T-helper 17 cell (primary cell): ENCODE measurements around the gene ZNF497. TPM values are rescaled to one million over a fixed set of nuclear protein-coding genes. Genes with fewer than 3 reads are reported as not detected.
"Not testable (repeated sequence)": the region's sequence is repeated elsewhere in the genome, so short reads cannot be mapped to it uniquely, and the experiment has no call there.

Source experiments
- ATAC-seq: fragments of 150-1000 bp; cut with Tn5 transposase; 2 replicates; pipeline ENCODE4 v1.10.0; 2021; ENCODE audit warnings: mild to moderate bottlenecking, moderate library complexity
- DNase-seq, 3 donors: peaks; one replicate each; pipeline versions ENCODE4 v3.0.0 to v3.0.0-alpha.2; 2020 to 2021
- H3K9me3 ChIP-seq: one replicate; pipeline ENCODE4 v1.7.0; 2013; ENCODE audit warnings: low read length, mild to moderate bottlenecking; ENCODE audit not compliant: control insufficient read depth, poor library complexity, severe bottlenecking
- H3K27ac Mint-ChIP-seq: one replicate; pipeline ENCODE4 v1.8.0; 2022; ENCODE audit warnings: mild to moderate bottlenecking, moderate library complexity, mixed read lengths
- H3K27me3 Mint-ChIP-seq: one replicate; pipeline ENCODE4 v1.8.0; 2022; ENCODE audit warnings: mixed read lengths
- H3K36me3 Mint-ChIP-seq: one replicate; pipeline ENCODE4 v1.8.0; 2022; ENCODE audit warnings: low read depth, mixed read lengths
- H3K4me1 Mint-ChIP-seq: one replicate; pipeline ENCODE4 v1.8.0; 2022; ENCODE audit warnings: mild to moderate bottlenecking, mixed read lengths
- H3K4me3 Mint-ChIP-seq: one replicate; pipeline ENCODE4 v1.8.0; 2022; ENCODE audit warnings: mild to moderate bottlenecking, moderate library complexity, mixed read lengths
- total RNA-seq, 4 donors: library from RNA in 2 of 4; stranded (reverse) in 2 of 4; gene quantifications; one replicate each; pipeline ENCODE4 v1.2.3 and lab custom pipeline; 2022 to 2026

Gene ZNF497
- total RNA-seq, 2 donors from 2014 or later, result 0.55 to 1.6 TPM

DNA sequence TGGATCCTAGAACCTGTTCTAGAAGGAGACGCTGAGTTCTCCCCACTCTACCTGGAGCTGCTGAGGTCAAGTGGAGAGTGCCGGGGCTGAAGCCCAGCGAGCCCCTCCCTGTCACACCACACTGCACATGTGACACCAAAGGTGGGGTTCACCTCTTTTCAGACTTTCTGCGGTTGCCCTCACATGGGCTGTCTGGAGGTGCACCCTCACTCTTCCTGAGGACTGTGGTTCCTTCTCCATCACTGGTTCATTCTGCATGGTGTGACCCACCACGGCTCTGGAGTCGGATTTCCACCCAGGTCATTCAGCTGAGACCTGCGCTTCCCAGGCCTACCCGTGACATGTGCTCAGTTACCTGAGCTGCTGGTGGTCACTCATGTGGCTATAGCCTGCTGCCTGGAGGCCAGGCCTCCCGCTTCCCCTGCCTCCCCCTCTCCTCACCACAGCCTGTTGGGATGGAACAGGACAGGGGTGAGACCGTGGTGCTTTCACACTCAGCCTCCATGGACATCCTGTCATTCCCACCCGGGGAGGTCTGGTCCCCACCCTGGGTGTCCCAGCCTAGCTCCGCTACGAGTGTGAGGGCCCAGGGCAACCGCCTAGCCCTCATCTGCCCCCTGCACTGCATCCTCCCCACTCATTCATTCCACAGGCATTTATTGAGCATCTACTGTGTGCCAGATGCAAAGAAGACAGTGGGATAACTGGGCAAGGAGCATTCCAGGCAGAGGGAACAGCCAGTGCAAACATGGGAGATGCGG lies 8.7 kb downstream of the ZNF497 start:
- Mint-ChIP-seq H3K27me3 (no peaks in the 10 kb centered on the region), H3K4me3 (no peak overlapping the region), H3K27ac (no peak overlapping the region), H3K36me3 (peaks cover 4% of the 10 kb centered on the region), H3K4me1 (peaks cover 6% of the 10 kb centered on the region)
- no peak for ATAC-seq
- no peaks in the 10 kb centered on the region for H3K9me3 ChIP-seq
- no peak for DNase-seq

DNA sequence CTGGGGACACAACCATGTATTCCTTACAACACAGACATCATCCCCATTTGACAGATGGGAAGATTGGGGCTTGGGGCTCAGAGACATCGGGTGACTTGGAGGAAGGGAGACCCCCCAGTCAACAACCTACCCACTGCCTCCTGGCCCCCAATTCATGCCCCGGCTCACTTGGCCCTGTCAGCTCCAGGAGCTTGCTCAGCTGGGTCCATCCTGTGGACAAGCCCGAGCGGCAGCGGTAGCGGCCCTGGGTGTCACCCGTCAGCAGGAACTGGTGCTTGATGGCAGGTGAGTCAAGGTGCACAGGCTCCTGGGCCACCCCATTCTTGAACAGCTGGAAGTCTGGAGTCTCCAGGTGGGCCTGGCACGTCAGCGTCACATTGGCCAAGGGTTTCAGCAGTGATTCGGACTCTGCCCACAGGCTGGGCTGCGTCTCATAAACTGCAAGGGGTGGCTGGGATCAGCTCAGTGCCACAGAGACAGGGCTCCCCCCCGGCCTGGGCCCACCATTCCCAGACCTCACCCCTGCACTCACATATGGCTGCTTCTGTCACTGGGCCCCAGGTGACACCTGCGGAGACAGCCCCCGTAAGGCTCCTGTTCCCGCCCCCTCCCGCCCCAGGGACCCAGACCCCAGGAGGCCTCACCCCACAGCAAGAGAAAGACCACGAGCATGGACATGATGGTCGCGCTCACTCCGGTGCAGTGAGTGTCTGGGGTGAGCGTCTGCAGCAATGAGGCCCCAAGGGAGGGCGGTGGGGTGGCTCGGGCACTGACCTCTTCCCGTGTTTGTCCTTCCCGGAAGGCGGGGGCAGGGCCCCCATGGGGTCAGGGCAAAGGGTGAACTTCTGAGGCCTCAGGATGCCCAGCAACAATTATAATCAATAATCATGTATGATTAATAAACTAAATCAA lies 9.5 kb downstream of the ZNF497 start, which contains the start of gene A1BG:
A1BG (minus strand) TSS at position 733 of the 912 bp plus-strand sequence; CDS start at position 678, 55 bp downstream.
- Mint-ChIP-seq H3K27ac (no peak within 1 kb of the TSS), H3K27me3 (no peaks in the 10 kb centered on the region), H3K4me1 (peaks cover 6% of the 10 kb centered on the region), H3K4me3 (no peak within 1 kb of the TSS), H3K36me3 (peaks cover 4% of the 10 kb centered on the region)
- no peak for ATAC-seq
- no peak for DNase-seq
- H3K9me3 ChIP-seq, result no peaks in the 10 kb centered on the region

DNA sequence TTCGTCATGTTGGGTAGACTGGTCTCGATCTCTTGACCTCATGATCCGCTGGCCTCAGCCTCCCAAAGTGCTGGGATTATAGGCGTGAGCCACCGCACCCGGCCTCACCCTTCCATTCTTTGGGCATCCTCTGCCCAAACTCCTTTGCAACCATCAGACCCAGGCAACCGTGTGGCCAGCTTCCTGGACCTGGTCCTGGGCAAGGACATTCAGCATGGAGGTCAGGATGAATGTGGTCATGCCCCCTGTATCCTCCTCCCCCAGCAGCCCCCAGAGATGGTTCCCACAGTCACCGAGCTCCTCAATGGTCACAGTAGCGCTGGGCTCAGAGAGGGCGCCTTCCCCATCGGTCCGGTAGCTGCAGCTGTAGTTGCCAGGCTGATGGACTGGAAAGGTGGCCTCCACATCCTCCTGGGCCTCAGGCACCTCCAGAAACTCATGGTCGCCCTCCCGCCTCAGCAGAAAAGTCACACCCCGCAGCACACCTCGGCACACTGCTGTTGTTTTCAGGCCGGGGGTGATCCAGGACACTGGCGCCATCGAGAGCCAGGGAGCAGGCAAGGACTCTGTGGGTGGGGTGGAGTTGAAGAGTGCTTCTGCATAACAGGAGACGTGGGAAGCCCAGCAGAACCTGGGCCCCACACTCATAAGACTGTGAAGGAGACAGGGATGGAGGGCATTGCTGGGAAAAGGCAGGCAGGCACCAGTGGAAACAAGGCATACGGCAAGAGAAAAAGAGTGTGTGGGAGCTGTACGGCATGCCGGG lies 10.4 kb downstream of the ZNF497 start:
- Mint-ChIP-seq H3K4me3 (no peak overlapping the region), H3K27ac (no peak overlapping the region), H3K27me3 (no peaks in the 10 kb centered on the region), H3K4me1 (peaks cover 6% of the 10 kb centered on the region), H3K36me3 (peaks cover 4% of the 10 kb centered on the region)
- DNase-seq (no peak), ATAC-seq (no peak)
- no peaks in the 10 kb centered on the region for H3K9me3 ChIP-seq

DNA sequence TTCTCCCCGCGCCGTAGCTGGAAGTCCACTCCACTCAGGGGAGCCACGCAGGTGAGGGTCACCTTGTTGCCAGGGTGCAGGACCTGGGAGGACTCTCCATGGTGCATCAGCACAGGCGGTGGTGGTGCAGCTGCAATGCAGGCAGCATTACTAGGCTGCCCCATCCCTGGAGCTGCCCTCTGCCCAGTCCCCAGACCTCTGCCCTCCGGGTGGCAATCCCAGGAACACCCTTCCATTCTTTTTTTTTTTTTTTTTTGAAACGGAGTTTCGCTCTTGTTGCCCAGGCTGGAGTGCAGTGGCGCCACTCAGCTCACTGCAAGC lies 11.0 kb downstream of the ZNF497 start:
- Mint-ChIP-seq H3K27ac (no peak overlapping the region), H3K36me3 (peaks cover 4% of the 10 kb centered on the region), H3K4me3 (no peak overlapping the region), H3K4me1 (peaks cover 9% of the 10 kb centered on the region), H3K27me3 (no peaks in the 10 kb centered on the region)
- DNase-seq (no peak), ATAC-seq (no peak)
- H3K9me3 ChIP-seq, result no peaks in the 10 kb centered on the region

DNA sequence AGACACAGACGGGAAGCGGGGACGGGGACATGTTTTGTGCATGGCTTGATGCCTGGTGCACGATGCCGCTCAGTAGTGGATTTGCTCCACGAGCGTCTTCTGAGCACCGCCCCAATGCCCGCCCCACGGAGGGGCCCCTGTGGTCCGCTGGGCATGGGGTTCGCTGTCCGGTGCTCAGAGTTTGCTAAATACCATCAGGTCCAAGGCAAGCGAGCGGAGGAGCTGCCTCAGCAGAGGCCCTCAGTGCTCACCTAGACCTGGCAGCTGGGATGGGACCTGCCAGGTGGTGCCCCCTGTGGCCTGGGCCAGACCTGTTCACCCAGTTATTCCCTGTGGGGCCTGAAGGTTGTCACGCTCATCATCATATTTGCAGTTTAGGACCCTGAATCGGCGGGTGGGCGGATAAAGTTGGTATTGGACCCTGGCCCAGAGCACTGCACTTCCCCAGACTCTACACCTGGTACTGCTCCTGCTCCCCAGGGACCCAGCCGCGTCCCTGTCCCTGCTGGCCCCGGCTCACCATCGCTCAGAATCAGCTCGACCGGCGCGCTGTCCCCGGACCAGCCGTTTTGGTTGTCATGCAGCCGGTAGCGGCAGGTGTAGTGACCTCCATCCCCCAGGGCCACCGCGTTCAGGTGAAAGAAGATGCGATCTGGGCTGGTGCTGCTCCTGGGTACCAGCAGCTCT lies 11.5 kb downstream of the ZNF497 start:
- no peaks in the 10 kb centered on the region for H3K27me3 Mint-ChIP-seq

DNA sequence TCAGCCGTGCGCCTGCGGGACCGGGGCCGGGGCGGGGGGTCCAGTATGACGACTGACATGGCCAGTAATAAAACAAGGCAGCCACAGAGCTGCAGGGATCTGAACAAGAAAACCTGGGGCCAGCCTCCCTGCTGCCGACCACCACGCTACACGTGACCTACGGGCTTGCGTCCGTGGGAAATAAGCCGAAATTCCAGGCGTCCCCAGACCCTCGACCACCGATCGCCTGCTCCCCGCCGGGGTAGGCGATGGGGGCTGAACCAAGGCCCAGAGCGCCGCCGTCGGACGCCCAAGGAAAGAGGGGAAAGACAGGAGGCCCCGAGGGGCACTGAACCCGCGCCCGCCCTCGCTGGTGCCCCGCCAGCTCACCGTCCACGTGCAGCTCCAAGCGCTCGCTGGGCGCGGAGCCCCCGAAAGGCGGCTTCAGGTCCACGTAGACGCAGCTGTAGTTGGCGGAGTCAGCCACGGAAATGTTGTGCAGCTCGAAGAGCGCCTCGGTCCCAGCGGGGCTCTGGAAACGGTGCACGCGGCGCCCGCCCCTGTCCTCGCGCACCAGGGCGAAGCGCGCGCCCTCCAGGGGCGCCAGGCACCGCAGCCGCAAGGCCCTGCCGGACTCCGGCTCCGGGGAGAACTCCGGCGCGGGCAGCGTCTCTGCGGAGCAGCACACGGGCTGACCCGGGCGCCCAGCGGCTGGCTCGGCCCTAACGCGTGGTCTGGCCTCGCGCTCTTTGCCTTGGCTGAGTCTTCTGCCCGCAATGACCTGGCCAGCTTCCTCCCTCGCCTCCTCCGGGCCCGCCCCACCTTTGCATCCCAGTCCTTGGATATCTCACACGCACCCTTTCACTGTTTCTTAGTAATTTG lies 12.3 kb downstream of the ZNF497 start:
- Mint-ChIP-seq H3K4me3 (peak overlapping the region; percentile 53), H3K36me3 (peaks cover 4% of the 10 kb centered on the region), H3K27me3 (no peaks in the 10 kb centered on the region), H3K4me1 (peaks cover 15% of the 10 kb centered on the region), H3K27ac (no peak overlapping the region)
- DNase-seq (no peak), ATAC-seq (no peak)
- no peaks in the 10 kb centered on the region for H3K9me3 ChIP-seq

More for the DNA sequence above, 11.5 kb downstream of the ZNF497 start:
- Mint-ChIP-seq H3K36me3 (peaks cover 4% of the 10 kb centered on the region), H3K4me3 (no peak overlapping the region), H3K27ac (no peak overlapping the region), H3K4me1 (peaks cover 9% of the 10 kb centered on the region)
- H3K9me3 ChIP-seq, result no peaks in the 10 kb centered on the region
- no peak for DNase-seq
- ATAC-seq, result no peak

DNA sequence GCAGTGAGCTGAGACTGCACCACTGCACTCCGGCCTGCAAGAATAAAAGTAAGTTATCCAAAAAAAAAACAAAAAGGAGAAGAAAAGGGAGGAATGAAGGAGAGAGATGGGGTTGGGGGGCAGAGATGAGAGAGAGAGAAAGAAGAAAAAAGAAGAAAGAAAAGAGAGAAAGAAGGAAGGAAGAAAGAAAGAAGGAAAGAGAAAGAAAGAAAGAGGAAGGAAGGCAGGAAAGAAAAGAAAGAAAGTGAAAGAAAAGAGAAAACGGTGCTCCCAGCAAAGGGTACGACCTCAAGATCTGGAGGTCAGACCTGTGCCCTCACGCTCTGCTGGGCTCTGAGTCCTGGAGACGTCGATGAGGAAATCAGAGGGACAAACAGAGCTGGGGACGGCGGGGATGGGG lies 13.0 kb downstream of the ZNF497 start:
- Mint-ChIP-seq H3K4me1 (peaks cover 15% of the 10 kb centered on the region), H3K4me3 (peak overlapping the region; percentile 53), H3K27ac (no peak overlapping the region), H3K27me3 (no peaks in the 10 kb centered on the region), H3K36me3 (peaks cover 4% of the 10 kb centered on the region)
- H3K9me3 ChIP-seq, result no peaks in the 10 kb centered on the region
- DNase-seq (no peak), ATAC-seq (no peak)

DNA sequence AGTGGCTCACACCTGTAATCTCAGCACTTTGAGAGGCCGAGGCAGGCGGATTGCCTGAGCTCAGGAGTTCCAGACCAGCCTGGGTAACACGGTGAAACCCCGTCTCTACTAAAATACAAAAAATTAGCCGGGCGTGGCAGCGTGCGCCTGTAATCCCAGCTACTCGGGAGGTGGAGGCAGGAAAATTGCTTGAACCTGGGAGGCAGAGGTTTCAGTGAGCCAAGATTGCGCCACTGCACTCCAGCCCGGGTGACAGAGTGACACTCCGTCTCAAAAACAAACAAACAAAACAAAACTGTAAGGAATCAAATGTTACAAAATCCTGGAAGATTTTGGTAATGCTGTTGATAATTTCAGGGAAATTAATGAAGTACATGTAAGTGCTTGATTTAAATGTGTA lies 14.5 kb downstream of the ZNF497 start:
- peak overlapping the region; percentile 91 for H3K4me3 Mint-ChIP-seq
- DNase-seq, H3K9me3 ChIP-seq, H3K27me3 Mint-ChIP-seq, H3K36me3 Mint-ChIP-seq: not testable (repeated sequence)
- H3K4me1 Mint-ChIP-seq, result peaks cover 15% of the 10 kb centered on the region
- ATAC-seq, result peak; percentile 12
- H3K27ac Mint-ChIP-seq, result peak overlapping the region; percentile 85

DNA sequence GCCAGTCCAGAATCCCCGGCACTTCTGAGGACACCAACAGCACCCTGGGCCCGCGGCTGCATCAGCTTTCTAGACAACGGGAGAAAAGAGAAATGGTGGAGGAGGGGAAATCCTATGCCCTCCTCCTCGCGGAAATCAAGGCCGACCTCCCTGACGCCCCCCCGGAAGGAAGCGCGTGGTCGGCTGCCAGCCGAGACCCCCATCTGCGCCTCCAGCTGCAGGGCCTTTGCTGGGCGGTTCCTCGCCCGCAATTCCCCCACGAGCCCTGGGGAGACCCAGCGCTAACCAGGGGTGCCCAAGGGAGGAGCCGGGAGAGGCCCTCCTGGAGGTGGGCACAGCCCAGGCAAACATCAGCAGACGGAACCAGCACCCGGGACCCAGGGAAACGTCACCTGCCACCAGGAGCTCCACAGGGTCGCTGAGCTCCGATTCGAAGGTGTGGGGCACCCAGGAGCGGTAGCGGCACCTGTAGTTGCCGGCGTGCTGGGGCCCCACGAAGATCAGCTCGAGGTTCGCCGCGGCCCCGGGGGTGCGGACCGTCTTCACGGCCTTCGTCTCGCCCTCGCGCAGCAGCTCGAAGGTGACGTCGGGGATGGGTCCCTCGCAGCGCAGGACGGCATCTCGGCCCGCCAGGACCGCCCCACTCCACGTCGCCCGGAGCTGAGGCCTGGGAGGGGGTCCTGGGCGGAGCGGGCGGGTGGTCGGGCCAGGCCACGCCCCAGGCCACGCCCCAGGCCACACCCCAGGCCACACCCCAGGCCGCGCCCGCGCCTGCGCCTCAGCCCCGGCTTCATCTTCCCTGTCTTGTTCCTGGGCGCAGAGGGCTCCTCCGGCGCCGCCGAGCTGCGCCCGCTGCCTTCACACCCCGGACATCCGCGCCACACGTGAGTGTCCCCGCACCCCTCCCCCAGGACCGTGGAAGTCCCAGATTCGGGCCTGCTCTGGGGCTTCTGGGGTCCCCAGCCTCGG lies 15.3 kb downstream of the ZNF497 start:
- Mint-ChIP-seq H3K36me3 (peaks cover 6% of the 10 kb centered on the region), H3K4me3 (peak overlapping the region; percentile 91), H3K4me1 (peaks cover 15% of the 10 kb centered on the region), H3K27me3 (no peaks in the 10 kb centered on the region), H3K27ac (peak overlapping the region; percentile 85)
- H3K9me3 ChIP-seq, result no peaks in the 10 kb centered on the region
- peak; percentile 56 to 63 (median 63) for DNase-seq
- ATAC-seq, result peak; percentile 94

DNA sequence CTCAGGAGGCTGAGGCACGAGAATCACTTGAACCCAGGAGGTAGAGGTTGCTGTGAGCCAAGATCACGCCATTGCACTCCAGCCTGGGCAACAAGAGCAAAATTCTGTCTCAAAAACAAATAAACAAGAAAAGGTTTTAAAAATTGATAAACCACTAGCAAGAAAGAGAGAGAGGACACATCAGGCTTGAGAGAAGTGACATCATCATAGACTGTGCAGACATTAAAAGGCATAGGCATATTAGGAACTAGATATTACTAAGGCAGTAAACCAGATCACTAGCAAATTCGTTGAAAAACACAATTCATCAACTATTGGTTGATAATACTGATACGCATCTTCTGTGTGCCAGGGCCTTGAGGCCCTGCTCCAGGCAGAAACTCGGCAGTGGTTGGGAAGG lies 17.0 kb downstream of the ZNF497 start:
- H3K27ac Mint-ChIP-seq, result peak overlapping the region; percentile 39

DNA sequence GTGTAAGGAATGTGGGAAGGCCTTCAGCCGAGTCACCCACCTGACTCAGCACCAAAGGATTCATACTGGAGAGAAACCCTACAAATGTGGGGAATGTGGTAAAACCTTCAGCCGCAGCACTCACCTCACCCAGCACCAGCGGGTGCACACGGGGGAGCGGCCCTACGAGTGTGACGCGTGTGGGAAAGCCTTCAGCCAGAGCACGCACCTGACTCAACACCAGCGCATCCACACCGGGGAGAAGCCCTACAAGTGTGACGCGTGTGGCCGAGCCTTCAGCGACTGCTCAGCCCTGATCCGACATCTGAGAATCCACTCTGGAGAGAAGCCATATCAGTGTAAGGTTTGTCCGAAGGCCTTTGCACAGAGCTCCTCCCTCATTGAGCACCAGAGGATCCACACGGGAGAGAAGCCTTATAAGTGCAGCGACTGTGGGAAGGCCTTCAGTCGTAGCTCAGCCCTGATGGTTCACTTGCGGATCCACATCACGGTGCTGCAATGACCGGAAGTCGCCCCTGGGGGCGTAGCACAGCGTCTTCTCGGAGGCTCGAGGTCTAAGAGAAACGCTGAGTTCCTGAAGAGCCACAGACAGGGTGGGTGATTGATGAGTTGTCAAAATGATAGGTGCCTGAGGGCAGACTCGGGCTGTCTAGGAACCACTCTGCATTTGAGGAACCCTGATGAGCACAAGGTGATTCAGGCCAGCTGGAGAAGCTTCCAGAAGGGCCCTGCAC lies 23.6 kb downstream of the ZNF497 start:
- DNase-seq (no peak), ATAC-seq (no peak)
- Mint-ChIP-seq H3K27ac (no peak overlapping the region), H3K4me1 (peaks cover 4% of the 10 kb centered on the region), H3K4me3 (no peak overlapping the region), H3K27me3 (no peaks in the 10 kb centered on the region), H3K36me3 (peaks cover 9% of the 10 kb centered on the region)
- H3K9me3 ChIP-seq, result no peaks in the 10 kb centered on the region

More for the DNA sequence above, 17.0 kb downstream of the ZNF497 start:
- no peak for DNase-seq
- Mint-ChIP-seq H3K4me3 (peak overlapping the region; percentile 91), H3K4me1 (peaks cover 15% of the 10 kb centered on the region), H3K36me3 (peaks cover 10% of the 10 kb centered on the region), H3K27me3 (no peaks in the 10 kb centered on the region)
- H3K9me3 ChIP-seq, result no peaks in the 10 kb centered on the region
- no peak for ATAC-seq
